Measurements from ENCODE around the gene SDF2L1.
"Not testable (repeated sequence)": the region's sequence is repeated elsewhere in the genome, so short reads cannot be mapped to it uniquely, and the experiment has no call there.

The SDF2L1 gene

DNA sequence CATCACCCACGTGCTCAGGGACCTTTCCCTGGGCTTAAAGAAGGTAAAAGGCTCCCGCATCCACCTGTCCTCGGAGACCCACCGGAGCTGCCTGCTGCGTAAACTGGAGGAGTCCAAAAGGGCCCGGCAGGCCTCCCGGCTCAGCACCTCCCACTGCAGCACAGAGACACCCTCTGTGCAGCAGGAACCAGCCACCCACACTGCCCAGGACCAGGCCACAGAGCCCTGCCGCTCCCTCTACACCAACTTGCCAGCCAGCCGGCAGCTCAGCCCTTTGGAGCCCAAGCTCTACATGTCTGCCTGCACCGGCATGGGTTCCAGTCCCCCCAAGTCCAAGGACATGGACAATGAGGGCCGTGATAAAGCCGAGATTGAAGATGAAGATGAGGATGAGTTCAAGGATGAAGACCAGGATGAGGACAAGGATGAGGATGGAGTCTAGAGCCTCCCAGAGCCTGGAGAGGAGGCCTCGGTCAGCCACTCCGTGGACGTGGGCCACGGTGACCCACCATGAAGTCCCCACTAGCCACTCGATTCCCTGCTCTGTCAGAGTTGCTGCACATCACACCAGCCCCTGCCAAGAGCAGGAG, 5.4 kb upstream of the SDF2L1 start:
- no peak for DNase-seq (ENCODE audit: low read depth)

DNA sequence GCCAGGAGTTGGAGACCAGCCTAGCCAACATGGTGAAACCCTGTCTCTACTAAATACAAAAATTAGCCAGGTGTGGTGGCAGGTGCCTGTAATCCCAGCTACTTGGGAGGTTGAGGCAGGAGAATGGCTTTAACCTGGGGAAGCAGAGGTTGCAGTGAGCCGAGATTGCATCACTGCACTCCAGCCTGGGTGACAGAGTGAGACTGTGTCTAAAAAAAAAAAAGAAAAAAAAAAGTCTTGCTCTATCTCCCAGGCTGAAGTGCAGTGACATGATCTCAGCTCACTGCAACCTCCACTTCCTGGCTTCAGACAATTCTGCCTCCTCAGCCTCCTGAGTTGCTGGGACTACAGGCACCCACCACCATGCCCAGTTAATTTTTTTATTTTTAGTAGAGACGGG, 4.7 kb upstream of the SDF2L1 start:
- DNase-seq (ENCODE audit: low read depth) = not testable (repeated sequence)

DNA sequence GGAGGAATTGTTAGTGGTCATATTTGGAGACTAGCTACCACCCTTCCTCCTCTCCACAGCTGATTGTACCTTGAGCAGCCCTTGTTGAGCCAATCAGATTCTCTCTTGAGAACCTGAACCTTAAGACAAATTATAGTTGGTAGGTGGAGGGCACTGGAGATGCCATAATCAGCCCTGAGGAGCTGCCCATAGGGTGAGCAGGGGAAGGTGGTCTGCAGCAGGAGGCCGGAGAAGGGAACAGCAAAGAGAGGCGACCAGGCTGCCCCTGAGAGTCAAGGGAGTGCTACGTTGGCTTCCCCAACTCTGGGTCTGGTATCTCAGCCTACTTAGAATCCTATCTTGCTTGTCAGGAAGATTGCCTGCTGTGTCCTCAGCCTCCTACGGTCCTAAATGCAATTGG, 2.7 kb upstream of the SDF2L1 start:
- no peak for DNase-seq (ENCODE audit: low read depth)

DNA sequence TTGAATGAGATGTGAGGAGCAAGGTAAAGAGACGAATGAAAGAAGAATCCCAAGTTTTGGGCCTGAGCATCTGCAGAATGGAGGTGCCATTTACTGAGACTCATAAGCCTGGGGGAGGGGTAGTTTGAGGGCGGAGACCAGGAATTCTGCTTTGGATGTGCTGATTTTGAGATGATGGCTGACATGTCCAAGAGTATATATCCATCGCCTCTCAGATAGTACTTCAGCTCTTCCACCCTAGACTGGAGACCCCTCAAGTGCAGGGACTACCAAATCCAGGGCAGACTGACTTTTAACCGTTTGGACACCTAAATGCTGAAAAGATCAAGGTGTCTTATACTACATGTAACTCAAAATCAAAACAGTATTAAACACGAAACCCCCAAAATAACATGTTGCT, 1.3 kb upstream of the SDF2L1 start:
- no peak for DNase-seq (ENCODE audit: low read depth)

DNA sequence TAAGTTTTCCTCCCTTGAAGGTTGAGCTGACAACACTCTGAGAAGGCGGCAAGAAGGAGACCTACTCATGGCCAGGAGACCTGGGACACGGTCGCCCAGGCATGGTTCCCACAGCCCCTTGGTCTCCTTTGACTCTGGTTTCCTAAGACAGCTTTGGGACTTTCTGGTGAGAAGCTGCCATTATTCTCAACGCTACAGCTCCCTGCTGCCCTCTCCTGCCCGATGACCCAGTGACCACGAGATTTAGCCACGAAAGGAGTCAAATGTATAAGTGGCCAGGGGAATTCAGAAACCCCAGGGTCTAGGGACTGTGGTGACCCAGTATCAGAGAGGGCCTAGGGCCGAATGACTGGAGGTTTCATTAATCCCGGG, 699 bp upstream of the SDF2L1 start:
- no peak for DNase-seq (ENCODE audit: low read depth)

DNA sequence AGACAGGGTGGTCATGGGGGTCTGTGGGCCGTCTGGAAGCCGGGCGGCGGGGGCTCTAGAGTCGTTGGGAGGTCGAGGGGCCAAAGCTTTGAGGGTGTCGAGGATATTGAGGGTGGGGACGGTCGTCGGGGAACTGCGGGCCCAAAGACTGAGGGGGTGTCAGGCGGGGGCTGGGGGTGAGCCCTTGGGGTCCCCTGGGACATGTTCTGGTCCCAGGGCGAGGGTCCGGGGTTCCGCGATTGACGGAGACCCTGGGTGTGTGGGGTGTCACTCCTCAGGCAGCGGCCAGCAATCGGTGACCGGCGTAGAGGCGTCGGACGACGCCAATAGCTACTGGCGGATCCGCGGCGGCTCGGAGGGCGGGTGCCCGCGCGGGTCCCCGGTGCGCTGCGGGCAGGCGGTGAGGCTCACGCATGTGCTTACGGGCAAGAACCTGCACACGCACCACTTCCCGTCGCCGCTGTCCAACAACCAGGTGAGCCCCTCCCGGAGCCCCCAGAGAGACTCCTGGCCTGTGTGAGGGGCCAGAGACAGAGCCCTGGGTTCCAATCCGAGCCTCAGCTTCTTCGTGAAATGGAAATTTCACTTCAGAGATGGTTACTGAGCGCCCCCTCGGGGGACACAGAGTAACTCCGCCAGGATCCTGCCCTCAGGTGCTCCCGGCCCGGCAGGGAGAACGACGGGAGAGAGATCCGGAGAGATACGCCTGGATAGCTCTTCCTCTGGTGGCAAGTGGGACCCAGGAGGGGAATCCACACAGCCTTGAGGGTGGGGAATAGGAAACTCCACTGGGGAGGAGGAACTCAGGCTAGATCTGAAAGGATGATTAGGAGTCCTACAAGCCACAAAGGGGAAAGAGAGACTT, 714 bp downstream of the SDF2L1 start:
- peak; percentile 46 for DNase-seq (ENCODE audit: low read depth)

DNA sequence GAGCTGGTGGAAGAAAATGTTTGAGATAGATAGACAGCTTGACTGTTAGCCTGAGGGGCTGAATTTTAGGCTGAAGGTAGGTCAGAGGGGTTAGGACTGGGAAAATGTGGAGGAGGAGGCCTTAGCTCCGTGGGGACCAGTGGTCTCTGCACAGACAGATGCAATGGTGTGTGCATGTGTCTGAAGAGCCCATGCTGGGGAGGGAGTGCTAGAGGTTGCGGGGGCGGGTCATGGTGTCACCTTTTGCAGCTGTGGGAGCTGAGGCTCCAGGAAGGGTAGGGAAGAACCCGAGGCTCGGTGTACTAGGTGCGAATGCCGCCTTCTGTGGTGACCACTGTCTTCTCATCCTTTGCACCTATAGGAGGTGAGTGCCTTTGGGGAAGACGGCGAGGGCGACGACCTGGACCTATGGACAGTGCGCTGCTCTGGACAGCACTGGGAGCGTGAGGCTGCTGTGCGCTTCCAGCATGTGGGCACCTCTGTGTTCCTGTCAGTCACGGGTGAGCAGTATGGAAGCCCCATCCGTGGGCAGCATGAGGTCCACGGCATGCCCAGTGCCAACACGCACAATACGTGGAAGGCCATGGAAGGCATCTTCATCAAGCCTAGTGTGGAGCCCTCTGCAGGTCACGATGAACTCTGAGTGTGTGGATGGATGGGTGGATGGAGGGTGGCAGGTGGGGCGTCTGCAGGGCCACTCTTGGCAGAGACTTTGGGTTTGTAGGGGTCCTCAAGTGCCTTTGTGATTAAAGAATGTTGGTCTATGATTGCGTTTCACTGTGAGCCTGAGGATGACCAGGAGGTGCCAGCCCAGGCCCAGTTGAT, 1.6 kb downstream of the SDF2L1 start:
- DNase-seq (ENCODE audit: low read depth) = no peak

DNA sequence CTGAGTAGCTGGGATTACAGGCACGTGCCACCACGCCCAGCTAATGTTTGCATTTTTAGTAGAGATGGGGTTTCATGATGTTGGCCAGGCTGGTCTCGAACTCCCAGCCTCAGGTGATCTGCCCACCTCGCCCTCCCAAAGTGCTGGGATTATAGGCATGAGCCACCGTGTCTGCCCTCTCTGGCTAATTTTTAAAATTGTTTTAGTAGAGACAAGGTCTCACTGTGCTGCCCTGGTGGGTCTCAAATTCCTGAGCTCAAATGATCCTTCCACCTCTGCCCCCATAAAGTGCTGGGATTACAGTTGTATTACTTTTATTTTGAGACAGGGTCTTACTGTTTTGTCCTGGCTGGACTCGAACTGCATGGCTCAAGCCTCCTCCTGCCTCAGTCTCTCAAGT, 3.4 kb downstream of the SDF2L1 start:
- DNase-seq (ENCODE audit: low read depth) = not testable (repeated sequence)

DNA sequence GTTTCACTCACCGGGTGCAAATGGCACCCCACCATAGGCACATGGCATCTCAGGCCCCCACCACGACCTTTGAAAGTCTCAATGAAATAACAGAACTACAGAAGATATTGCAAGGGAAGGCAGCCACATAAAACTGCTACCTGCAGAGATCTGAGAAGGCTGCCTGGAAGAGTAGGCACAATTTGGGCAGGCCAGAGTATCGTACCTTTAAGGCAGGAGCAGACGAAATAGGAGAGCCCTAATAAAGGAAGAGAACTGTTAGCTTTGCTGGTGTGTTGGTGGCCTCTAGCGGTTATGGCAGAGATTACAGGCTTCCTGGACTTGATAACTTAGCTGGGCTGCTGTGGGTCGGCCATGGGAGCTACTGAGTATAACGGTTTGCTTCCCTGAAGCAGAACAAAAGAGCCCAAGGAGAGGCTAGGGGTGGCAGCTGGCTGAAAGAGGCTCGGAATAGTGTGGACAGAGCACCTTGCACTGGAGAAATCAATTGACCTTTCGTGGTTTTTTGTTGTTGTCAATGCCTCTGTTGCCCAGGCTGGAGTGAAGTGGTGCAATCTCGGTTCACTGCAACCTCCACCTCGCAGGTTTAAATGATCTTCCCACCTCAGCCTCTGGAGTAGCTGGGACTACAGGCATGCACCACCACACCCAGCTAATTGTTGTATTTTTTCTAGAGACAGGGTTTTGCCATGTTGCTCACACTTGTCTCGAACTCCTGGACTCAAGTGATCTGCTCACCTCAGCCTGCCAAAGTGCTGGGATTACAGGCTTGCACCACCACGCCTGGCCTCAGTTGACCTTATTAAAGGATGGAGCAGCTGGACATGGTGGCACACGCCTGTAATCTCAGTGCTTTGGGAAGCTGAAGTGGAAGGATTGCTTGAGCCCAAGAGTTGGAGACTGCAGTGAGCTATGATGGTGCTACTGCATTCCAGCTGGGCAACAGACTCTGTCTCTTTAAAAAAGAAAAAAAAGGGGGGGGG, 4.8 kb downstream of the SDF2L1 start:
- peak; percentile 66 for DNase-seq (ENCODE audit: low read depth)

DNA sequence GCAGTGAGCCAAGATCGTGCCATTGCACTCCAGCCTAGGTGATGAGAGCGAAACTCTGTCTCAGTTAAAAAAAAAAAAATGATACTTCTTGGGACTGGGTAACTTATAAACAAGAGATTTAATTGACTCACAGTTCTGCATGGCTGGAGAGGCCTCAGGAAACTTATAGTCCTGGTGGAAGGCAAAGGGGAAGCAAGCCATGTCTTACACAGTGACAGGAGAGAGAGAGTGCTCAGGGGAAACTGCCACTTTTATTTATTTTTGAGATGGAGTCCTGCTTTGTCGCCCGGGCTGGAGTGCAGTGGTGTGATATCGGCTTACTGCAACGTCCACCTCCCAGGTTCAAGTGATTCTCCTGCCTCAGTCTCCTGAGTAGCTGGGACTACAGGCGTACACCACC, 8.2 kb downstream of the SDF2L1 start:
- DNase-seq (ENCODE audit: low read depth) = no peak

DNA sequence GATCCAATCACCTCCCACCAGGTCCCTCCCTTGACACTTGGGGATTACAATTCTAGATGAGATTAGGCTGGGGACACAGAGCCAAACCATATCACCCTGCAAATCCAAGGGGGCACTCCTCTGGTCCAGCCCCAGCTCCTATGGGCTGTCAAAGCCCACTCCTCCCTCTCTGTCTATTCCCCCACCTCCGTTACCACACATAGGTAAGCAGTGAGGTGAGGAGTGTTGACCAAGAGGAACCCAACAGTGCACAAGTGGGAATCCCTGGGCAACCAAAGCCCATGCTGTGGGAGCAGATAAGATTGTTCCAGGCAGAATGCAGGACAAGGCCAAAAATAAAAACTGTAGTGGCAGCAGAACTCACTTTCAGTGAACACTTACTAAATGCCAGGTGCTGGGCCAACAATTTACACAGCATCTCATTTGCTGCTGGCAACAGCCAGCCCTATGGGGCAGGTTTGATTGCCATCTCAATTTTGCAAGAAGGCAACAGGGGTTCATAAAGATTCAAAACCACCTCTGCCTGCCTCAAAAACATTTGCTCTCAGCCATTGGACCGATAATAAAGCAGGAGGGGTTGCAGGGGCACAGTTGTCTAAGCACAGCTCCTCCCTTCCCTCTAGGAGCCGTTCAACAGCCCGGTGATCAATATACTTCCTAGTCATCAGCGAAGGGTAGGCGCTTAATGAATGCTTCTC, 8.9 kb downstream of the SDF2L1 start:
- DNase-seq (ENCODE audit: low read depth) = no peak

DNA sequence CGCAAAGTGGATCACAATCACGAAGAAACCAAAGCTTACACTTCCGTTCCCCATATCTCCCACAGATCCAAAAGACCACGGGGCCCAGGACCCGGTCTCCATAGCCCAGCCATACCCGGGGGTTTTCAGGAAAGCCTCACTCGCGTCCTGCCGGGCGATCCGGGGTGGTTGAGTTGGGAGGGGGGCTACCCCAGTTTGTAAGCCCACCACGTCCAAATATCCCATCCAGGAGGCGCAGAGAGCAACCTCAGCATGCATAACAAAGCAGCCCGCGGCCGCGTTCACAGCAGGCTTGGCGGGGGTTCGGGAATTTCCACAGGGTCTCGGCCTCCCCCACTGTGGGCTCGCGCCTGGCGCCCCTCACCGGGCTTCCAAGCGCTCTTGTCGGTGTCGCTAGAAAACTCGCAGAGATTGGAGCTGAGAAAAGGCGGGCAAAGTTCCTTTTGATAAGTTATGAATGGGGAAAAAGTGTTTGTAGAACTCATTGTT, 9.5 kb downstream of the SDF2L1 start:
- DNase-seq (ENCODE audit: low read depth) = no peak

DNA sequence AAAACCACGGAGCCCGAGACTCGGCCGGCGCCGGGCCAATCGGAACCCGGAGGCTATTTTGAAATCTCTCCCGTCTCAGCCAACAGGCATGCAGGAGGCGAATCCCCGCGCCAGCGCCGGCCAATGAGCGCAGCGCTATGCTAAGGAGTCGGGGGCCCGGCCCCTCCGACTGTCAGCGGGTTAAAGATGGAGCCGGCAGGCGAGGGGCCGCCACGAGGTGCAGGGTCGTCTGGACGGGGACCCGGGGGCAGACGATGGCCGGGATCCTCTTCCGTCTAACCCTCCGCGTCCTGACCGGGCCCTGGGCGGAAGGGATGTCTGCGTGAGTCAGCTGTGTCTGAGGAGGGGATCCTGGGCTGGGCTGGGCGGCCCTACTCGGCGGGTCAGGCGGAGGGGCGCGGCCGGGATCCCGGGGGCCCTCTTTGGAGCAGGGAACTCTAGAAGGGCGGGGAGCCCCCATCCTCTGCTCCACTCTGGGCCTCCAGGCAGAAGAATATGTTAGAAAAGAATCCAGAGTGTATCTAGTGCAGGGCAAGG, 10.0 kb downstream of the SDF2L1 start:
- peak; percentile 74 for DNase-seq (ENCODE audit: low read depth)

DNA sequence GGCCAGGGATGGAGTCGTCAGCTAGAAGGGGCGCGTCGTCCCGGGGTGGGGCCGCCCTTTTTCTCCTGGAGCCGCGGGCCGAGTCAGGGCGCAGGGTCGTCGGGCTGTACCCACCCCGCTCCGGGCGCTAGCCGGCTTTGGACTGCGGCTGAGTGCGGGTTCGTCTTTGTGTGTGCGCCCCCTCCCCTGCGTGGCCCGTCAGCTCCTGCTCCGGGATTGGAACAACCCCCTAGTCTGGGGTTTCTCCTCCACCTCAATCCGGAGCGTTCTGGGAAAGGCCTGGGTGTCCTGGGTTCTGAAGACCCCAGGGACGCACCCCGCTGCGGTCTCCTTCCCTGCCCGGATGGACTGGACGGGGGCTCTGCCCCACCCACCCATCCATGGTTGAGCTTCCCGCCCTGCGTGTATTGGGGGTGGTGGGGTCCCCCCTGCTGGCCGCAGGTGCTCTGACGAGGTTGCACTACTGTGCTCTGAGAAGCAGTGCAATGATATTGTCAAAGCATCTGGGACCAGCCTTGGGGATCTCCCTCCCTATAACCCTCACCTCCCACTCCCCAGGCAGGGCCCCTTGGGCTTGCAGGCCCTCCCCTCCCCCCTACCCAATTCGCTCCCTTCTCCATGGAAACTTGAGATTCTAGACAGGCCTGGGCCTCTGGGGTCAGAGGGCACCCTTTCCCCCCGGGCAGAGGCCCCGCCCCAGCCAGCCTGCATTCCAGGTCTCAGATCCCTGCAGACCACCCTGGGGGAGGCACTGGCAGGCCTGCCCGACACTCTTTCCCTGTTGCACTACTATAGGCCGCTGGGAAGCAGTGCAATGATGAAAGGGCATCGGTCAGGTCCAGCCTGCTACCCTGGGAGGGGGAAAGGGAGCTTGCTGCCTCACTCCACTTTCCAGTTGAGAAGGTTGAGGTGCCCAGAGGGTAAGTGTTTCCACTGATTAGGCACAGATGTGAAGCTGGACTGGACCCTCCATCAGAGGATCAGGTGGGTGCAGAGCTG, 10.7 kb downstream of the SDF2L1 start:
- no peak for DNase-seq (ENCODE audit: low read depth)

DNA sequence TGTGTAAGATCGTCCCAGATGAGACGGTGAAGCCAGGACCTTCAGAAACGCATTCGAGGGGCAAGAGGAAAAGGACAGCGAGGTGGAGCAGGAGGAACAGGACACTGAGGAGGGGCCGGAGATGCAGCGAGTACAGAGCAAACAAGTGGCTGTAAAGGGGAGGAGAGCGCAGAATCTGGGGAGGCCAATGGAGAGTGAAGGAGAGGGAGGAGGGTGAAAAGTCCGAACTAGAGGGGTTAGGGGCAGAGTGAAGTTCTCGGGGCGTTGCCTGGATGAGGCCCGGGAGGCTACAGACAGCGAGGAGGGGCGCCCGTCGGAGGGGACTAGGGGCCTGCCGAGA, 14.9 kb downstream of the SDF2L1 start:
- no peak for DNase-seq (ENCODE audit: low read depth)

DNA sequence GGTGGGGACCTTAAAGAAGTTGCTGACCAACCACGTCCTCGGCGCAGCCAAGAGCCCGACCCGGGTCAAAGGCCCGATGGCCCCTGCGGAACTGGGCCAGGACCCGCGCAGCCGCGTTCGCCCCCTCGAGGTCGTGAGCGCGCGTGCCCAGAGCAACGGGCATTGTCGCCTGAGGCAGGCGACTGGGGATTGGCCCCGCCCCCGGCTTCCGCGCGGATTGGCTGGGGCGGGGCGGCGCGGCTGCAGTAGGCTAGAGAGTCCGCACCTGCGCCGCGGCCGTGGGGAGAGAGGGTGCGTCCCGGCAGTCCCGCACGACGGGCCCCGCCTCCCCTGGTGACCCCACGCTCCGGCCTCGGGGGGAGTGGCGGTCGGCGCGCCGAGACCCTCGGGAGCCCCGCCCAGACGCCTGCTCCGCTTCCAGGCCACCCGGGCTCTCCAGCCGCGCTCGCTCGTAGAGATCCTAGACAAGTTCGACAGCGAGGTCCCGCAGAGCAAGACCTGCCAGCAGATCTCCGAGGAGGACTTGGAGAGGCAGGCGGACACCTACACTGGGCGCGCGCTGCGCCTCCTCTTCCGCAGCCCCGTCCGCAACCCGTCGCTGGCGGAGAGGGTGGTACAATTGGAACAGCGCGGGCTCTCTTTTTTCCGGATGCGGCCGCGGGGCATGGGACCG, 15.4 kb downstream of the SDF2L1 start:
- DNase-seq (ENCODE audit: low read depth) = peak; percentile 70

DNA sequence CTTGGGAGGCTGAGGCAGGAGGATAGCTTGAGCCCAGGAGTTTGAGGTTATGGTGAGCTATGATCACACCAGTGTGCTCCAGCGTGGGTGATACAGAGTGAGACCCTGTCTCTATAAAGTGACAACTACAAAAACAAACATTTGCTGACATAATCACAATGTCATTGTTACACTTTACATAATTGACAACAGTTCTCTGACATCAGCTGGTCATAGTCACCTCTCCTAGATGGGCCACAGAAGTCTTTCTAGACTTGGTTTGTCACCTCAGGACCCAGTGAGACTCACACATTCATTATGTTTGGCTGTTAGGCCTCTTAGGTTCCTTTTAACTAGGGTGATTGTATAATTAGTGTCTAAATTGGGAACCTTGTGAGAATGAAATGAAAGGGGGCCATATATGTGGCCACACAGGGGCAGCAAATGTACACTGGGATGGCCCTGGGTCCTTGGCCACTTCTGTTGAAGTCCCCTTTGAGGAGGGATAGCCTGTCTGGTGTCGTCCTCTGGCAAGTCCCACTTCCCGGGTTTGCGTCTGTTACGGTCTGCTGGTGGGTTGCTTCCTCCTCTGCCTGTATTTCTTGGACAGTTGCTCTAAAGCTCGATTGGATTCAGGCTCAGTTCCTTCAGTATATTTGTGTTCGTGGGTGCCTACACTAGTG, 17.9 kb downstream of the SDF2L1 start:
- DNase-seq (ENCODE audit: low read depth) = no peak

DNA sequence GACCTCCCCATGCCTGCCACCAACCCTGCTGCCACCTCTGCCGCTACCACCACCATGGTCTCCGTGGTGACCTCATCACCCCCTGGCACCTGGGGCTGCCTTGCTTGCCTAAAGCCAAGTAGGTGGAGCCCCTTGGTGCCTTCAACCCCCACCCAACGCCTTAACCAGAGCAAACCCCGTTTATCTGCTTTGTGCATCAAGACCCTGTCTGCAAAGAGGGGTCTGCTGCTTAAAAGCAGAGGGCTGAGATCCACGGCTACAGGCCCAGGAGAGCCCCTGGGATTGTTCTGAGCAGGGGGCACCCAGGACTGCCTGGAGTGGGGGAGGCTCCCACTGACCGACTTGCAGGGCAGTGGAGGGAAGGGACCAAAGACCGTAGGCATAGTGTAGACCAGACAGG, 18.8 kb downstream of the SDF2L1 start:
- DNase-seq (ENCODE audit: low read depth) = no peak

All from activated T-helper 9 cell treated with anti-CD3 and anti-CD28 coated beads, Interleukin-2, amount 50 U/mL, for 16 hours (primary cell).